ENCODE measurements around the gene DFFA.

- no peak for TF ChIP-seq CTCF (conservative IDR thresholded peaks at IDR 0.05; ENCODE audit: low read depth, low read length)
- TF ChIP-seq EZH2 (IDR thresholded peaks at IDR 0.05; ENCODE audit: low read length, unreplicated experiment): no peak
Measured at GRCh38 chr1:10520497-10520896, 48.2 kb upstream of the DFFA start.
